ENCODE results near the gene DGCR8.

- TF ChIP-seq CTCF (IDR thresholded peaks at IDR 0.05; ENCODE audit: borderline replicate concordance, extremely low read depth, low read length, poor library complexity, severe bottlenecking) = no peak
- TF ChIP-seq EZH2 (IDR thresholded peaks at IDR 0.05; ENCODE audit: borderline replicate concordance, low read depth, low read length, severe bottlenecking) = no peak
Observed at GRCh38 chr22:20150381-20151275, 70.6 kb downstream of the DGCR8 start, which contains the start of gene CCDC188.
